Measurements from ENCODE around the gene SHANK2. TPM values are rescaled to one million over a fixed set of nuclear protein-coding genes. Genes with fewer than 3 reads are reported as not detected.

SHANK2 gene
- total and polyA plus RNA-seq, 2 of the 4 experiments (the other 2 are of a cell fraction): 1.6 to 2.2 TPM

DNA sequence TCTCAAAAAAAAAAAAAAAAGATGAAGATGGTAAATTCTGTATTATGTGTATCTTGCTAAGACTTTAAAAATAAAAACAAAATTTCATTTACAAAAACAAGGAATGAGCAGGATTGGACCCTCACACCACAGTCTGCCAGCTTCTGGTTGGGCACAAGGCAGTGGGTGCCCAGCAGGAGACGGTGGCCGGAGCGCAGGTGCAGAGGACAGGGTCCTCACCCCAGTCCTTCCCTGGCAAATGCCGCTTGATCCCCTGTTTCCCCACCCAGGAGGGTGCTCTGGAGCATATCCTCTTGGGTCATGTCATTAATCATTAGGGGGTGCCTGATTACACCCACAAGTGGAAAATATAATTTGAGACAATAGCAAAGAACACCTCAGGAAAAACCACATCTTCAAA is 31.2 kb downstream of the SHANK2 start:
- ATAC-seq (ENCODE audit: low read depth) (no peak), DNase-seq (no peak)
- H4K5ac ChIP-seq (ENCODE audit: low read depth, low read length): no peak overlapping the region
- no peak overlapping the region for H3K9ac ChIP-seq (ENCODE audit: low read depth, low read length)
- H2BK120ac ChIP-seq (ENCODE audit: low read depth, low read length): no peak overlapping the region
- no peak overlapping the region for H4K91ac ChIP-seq (ENCODE audit: insufficient read depth, low read depth, low read length)
- H4K8ac ChIP-seq (ENCODE audit: low read depth in 2 of 2, low read length in 2 of 2): no peak overlapping the region
- no peaks in the 10 kb centered on the region for H3K4me1 ChIP-seq (ENCODE audit: control insufficient read depth, insufficient read depth, low read length)
- no peak for TF ChIP-seq MXI1 (IDR thresholded peaks at IDR 0.05; ENCODE audit: borderline replicate concordance, low read depth, low read length)
- TF ChIP-seq RFX5 (IDR thresholded peaks at IDR 0.05; ENCODE audit: low read depth, low read length): no peak
- H2BK5ac ChIP-seq (ENCODE audit: low read depth, low read length, poor library complexity, severe bottlenecking): no peak overlapping the region
- no peaks in the 10 kb centered on the region for H3K9me3 ChIP-seq (ENCODE audit: control insufficient read depth, insufficient read depth, low read length)
- H4K20me1 ChIP-seq (ENCODE audit: insufficient read depth, low read length): peaks cover 6% of the 10 kb centered on the region; the same call in 1 of the 2 replicates
- H3K4me3 ChIP-seq (ENCODE audit: insufficient read depth, low read depth, low read length): no peak overlapping the region
- H3K4ac ChIP-seq (ENCODE audit: low read depth, low read length): no peak overlapping the region
- ChIA-PET POLR2A (ENCODE audit: unreplicated experiment) (no interaction called here), CTCF (no interaction called here)
- BruUV-seq (replicated peaks): no TSS peak
- H2BK20ac ChIP-seq (ENCODE audit: low read depth, low read length): no peak overlapping the region
- in situ Hi-C loops (cut with MboI; ENCODE audit: low sequenced_read_pairs): no loop called here
- no peak overlapping the region for H3K4me2 ChIP-seq (ENCODE audit: low read depth, low read length)
- no peaks in the 10 kb centered on the region for H3K79me1 ChIP-seq (ENCODE audit: low read depth in 1 of 2, low read length in 2 of 2)
- intact Hi-C loops (cut with micrococcal nuclease): no loop called here
- dilution Hi-C loops (cut with HindIII; ENCODE audit: low sequenced_read_pairs, unreplicated experiment): no loop called here
- no CpG with 5 or more reads among the region's 4 CpGs for WGBS, 2 experiments (ENCODE audit: extremely low coverage in 2 of 2, insufficient read length in 1 of 2)
- H2AK9ac ChIP-seq (replicated peaks; ENCODE audit: low read depth, low read length, poor library complexity): no peak overlapping the region
- no peak overlapping the region for H2AFZ ChIP-seq (replicated peaks; ENCODE audit: low read length, poor library complexity)
- no peaks in the 10 kb centered on the region for H3K9me1 ChIP-seq (ENCODE audit: insufficient read depth, low read length)
- H3K14ac ChIP-seq (replicated peaks; ENCODE audit: low read depth, low read length): no peak overlapping the region
- peaks cover 12% of the 10 kb centered on the region for H3K36me3 ChIP-seq (ENCODE audit: control insufficient read depth, insufficient read depth, low read length)
- H3K56ac ChIP-seq (ENCODE audit: extremely low read depth, insufficient read depth, low read length): no peak overlapping the region
- H3K23ac ChIP-seq (ENCODE audit: low read depth, low read length): no peak overlapping the region
- H3K27ac ChIP-seq (ENCODE audit: insufficient read depth, low read length): no peak overlapping the region
- H3K18ac ChIP-seq (ENCODE audit: low read depth, low read length): no peak overlapping the region
- H2BK15ac ChIP-seq (ENCODE audit: low read depth, low read length): no peak overlapping the region
- H2AK5ac ChIP-seq (ENCODE audit: low read depth, low read length): no peak overlapping the region
- no peaks in the 10 kb centered on the region for H3K27me3 ChIP-seq (ENCODE audit: control insufficient read depth, insufficient read depth, low read length)
